H54 (cell line): Measurements from ENCODE around the gene ARRB2.
"Not testable (repeated sequence)": the region's sequence is repeated elsewhere in the genome, so short reads cannot be mapped to it uniquely, and the experiment has no call there.

Source experiments
- DNase-seq: peaks from one replicate; pipeline ENCODE4 v3.0.0; 2011; ENCODE audit warnings: low spot score, mixed read lengths; ENCODE audit not compliant: insufficient read length
- FAIRE-seq: peaks from 3 replicates; lab custom pipeline; 2011; peaks lifted over from hg19 to GRCh38; lab: Jason Lieb, UNC
- POLR2A ChIP-seq: IDR thresholded peaks from 2 replicates; pipeline ENCODE4 v1.6.1; 2011; ENCODE audit warnings: low read depth, mild to moderate bottlenecking, low read length

Gene ARRB2

DNA sequence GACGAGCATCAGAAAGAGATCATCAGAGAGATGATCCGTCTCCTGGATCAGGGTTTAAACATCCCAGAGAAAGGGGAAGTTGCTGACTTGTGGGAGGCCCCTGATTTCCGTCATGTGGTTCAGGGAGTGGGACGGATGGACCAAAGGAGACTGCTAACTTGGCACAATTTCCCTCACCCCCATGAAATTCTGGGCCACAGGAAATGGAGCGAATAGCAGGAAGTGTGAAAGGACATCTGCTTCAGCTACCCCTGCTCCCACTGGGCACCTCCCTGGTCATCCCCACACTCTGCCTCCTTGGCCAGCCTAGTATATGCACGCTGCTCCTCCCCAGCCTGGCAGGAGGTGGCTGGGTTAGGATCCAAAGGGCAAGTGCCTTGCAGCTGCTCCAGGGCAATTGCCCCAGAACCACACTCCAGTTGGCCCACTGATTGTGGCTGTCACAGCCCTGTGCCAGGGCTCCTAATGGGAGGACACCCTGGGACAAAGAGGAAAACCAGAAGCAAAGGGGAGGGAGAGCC is 1.3 kb downstream of the ARRB2 start:
- no peak for FAIRE-seq
- TF ChIP-seq POLR2A = no peak
- DNase-seq = no peak

DNA sequence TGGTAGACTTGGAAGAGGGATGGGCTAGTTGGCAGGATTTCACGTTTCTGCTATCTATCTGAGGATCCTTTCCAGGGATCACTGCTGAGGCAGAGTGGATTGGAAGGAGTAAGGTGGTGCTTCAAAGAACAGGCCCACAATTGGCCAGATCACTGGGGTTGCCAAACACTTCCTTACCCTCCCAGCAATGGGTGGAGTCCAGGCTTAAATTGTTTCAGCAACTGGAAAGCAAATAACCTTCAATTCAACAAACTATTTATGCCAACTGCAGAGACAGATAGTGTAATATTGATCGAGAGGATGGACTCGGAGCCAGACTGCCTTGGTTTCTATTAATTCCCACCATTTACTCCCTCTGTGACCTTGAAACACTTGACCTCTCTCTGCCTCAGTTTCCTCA is 2.1 kb downstream of the ARRB2 start:
- TF ChIP-seq POLR2A = no peak
- DNase-seq (no peak), FAIRE-seq (no peak)

DNA sequence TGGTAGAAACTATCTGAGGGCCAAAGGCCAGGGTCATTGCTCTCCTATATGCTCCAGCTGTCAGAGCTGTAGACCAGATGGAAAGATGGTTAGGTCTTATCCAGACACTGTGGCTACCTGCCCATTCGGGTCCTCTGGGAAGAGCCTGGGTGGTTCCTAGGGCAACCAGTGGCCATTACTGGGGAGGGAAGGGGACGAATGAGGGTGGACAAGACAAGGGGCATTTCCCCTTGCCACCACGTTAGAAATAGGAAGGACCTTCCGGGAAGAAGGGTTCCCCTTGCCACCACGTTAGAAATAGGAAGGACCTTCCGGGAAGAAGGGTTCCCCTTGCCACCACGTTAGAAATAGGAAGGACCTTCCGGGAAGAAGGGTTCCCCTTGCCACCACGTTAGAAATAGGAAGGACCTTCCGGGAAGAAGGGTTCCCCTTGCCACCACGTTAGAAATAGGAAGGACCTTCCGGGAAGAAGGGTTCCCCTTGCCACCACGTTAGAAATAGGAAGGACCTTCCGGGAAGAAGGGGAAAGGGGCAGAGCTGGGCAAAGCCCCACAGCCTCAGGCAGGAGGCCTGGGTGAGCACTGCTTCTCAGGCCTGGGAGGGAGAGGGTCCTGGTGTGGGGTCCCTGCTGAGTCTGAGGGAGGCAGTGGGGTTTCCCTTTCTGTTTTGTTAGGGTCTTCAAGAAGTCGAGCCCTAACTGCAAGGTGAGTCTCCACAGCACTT is 4.1 kb downstream of the ARRB2 start:
- not testable (repeated sequence) for DNase-seq

DNA sequence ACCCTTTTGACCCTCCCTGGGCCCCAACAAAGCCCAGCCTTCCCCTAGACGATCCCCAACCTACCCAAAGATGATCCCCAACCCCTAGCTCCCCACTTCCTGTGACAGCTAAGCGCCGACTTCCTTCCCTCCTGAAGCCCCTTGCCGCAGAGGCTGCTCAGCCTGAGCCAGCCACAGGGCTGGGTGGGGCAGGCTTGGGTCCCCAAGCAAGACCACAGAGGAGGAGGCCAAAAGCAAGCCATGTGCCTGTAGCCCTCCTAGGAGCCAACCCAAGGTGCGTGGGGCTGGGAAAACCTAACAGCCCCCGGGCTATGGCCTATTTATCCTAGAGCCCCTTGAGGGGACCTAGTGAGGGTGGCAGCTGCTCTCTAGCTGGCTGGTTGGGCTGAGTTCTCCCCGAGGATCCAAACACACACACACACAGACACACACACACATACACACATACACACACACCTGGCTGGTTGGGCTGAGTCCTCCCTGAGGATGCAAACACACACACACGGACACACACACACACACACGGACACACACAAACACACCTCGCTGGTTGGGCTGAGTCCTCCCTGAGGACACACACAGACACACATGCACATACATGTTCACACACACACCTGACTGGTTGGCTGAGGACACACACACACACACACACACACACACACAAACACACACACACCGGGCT is 4.8 kb downstream of the ARRB2 start:
- TF ChIP-seq POLR2A = no peak
- DNase-seq (no peak), FAIRE-seq (no peak)

More for the DNA sequence above, 4.1 kb downstream of the ARRB2 start:
- FAIRE-seq = not testable (repeated sequence)

DNA sequence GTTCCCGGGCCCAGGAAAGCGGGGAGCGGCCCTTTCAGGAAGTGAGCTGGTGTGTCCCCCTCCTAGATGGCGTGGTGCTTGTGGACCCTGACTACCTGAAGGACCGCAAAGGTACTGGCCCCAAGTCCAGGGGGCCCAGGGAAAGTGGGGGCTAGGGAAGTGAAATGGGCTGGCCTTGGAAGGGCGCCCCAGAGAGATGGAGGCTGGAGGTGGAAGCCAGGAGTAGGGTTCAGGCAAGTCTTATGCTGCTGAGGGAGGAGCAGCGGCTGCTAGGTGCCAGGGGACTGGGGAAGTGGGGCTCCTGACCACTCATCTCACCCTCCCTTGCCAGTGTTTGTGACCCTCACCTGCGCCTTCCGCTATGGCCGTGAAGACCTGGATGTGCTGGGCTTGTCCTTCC is 5.6 kb downstream of the ARRB2 start:
- no peak for FAIRE-seq
- no peak for DNase-seq
- no peak for TF ChIP-seq POLR2A

DNA sequence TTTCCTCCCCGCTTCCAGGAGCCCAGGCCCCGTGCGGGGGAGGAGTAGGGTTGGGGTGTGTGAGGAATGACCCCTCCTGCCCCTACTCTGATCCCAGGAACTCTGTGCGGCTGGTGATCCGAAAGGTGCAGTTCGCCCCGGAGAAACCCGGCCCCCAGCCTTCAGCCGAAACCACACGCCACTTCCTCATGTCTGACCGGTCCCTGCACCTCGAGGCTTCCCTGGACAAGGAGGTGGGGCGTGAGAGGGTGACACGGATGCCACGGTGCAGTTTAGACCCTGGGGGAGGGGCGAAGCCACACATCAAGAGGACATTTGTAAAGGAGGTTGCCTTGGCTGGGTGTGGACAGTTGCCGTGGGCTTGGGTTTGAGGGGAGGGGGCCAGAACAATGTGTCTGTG is 7.4 kb downstream of the ARRB2 start:
- no peak for DNase-seq

DNA sequence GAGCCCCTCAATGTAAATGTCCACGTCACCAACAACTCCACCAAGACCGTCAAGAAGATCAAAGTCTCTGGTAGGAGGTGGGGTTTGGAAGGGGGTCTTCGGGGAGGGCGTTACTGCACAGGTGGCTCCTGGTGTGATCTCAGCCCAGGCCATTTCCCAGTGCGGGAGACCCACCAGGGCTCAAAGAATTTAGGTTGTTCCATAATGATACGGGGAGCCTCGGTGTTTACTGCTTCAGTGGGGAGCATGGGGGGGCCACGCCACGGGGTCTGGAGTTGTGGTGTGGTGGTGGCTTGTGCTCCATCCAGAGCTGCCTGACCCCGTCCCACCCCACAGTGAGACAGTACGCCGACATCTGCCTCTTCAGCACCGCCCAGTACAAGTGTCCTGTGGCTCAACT is 7.8 kb downstream of the ARRB2 start:
- no peak for TF ChIP-seq POLR2A
- FAIRE-seq (no peak), DNase-seq (no peak)

More for the DNA sequence above, 7.4 kb downstream of the ARRB2 start:
- TF ChIP-seq POLR2A = no peak
- FAIRE-seq = no peak

DNA sequence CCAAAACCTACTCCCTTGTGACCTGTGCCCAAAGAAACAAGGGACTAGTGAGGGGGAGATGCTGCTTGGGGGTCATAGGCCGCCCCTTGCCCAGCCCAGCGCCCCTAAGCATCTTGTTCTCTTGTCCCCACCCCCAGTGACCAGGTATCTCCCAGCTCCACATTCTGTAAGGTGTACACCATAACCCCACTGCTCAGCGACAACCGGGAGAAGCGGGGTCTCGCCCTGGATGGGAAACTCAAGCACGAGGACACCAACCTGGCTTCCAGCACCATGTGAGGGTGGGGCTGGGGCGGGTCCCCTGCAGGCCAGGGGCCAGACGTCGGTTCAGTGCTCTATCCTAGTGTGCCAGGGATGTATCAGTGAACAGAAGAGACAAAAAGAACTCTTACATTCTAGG is 8.7 kb downstream of the ARRB2 start:
- FAIRE-seq (no peak), DNase-seq (no peak)
- no peak for TF ChIP-seq POLR2A

DNA sequence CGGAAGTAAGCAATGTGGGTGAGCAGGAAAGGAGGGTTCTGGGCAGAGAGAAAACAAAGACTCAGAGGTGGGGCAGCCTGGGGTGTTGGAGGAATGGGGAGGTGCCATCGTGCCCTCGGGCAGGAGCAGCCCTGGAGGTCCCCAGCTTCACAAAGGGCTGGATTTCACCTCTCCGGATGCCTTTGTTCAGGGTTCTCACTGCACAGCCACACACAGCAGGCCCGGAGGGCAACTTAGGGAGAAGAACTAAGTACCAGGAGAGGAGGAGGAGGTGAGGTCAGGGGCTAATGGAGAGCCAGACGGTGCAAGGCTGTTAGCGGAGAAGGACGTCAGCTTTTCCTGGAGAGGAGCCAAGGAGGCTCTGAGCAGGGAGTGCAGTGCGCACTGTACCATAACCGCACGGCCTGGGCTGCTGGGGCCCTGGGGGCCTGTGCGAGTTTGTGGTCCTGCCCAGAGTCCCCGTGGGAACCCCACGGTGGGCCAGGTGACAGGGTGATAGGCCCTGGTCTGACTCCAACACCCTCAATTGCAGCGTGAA is 9.3 kb downstream of the ARRB2 start:
- DNase-seq (no peak), FAIRE-seq (no peak)
- TF ChIP-seq POLR2A = no peak

DNA sequence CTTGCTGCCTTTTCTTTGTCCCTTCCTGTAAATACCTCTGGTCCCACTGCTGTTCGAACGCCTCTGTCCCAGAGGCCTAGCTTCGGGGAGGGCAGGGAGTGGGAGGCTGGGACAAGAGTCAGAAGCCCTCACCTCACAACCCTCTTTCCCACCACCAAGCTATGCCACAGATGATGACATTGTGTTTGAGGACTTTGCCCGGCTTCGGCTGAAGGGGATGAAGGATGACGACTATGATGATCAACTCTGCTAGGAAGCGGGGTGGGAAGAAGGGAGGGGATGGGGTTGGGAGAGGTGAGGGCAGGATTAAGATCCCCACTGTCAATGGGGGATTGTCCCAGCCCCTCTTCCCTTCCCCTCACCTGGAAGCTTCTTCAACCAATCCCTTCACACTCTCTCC is 10.4 kb downstream of the ARRB2 start:
- TF ChIP-seq POLR2A = no peak
- FAIRE-seq (no peak), DNase-seq (no peak)

DNA sequence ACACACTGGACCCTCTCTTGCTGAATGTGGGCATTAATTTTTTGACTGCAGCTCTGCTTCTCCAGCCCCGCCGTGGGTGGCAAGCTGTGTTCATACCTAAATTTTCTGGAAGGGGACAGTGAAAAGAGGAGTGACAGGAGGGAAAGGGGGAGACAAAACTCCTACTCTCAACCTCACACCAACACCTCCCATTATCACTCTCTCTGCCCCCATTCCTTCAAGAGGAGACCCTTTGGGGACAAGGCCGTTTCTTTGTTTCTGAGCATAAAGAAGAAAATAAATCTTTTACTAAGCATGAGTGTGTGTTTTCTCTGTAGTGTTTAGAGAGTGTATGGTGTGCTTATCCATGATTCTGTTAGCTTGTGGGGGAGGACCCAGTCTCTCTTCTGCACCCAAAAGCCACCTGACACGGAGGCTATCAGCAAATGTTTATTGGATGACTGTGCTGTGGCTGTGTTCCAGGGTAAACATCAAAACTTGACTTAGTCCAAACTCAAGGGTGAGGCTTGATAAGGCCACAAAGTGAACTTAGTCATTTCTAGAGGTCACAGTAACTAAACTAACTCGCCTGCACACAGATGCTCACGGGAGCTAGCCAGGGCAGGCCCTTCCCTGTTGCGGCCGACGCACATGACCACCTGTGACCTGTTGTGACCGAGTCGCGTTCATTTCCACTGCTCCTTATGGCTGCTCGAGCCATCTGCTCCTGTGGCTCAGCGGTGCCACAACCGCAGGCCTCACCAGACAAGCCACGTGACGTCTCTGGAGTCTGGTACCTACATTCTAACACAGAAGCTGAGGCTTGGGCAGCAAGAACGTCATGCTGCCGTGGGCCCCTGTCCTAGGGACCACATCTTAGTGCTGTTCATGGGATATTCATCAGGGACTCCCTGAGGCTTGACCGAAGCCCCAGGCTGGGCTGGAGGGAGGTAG is 11.0 kb downstream of the ARRB2 start:
- FAIRE-seq = peak; percentile 62
- no peak for TF ChIP-seq POLR2A
- DNase-seq = peak; percentile 51

DNA sequence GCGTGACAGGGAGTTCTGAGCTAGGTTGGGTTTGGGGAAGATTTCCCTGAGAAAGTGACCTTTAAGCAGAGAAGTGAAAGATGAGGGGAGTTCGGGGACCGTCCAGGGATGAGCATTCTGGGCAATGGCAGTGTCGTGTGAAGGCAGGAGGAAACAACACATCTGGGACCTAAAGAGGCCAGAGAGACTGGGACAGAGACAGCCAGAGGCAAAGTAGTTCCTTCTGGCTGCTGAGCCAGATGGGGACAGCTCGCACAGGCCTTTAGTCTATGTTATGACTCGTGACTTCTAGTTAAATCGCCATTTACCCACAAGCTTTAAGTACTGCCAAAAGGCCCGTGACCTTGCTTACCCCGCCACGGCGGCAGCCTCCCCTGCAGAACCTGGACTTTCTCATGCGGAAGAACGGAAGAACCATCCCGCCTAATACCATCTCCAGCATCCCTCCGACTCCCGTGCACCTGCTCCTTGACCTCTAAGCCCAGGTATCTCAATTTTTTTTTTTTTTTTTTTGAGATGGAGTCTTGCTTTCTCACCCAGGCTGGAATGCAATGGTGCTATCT is 12.3 kb downstream of the ARRB2 start:
- DNase-seq = no peak
- FAIRE-seq = no peak
- no peak for TF ChIP-seq POLR2A

DNA sequence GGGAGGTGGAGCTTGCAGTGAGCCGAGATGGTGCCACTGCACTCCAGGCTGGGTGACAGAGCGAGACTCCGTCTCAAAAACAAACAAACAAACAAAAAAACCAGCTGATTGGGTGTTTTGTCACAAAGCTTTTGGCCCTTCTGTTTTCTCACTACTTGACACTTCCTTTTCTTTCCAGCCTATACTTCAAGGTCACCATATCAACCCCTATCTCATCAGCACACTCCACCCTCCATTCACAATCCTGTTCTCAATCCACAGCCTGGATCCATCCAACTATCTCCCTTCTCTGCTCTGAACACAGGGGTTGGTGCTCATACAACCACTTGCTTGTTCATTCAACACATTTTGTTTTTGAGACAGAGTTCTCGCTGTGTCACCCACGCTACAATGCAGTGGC is 14.2 kb downstream of the ARRB2 start:
- DNase-seq = no peak
- no peak for TF ChIP-seq POLR2A
- no peak for FAIRE-seq
